NCI-H2107 treated with DMSO at 0.1 percent for 48 hours (cell line): Measurements from ENCODE around the gene LTO1.
A peak's percentile ranks its signal among the peaks of the same experiment; 100 is the strongest.

Source experiments
- DNase-seq: peaks from one replicate; lab custom pipeline; 2025; ENCODE audit not compliant: unreplicated experiment; lab: John Stamatoyannopoulos, UW

LTO1 gene

GRCh38 chr11:69682221-69682620 lies 7.1 kb upstream of the LTO1 start:
- DNase-seq, result no peak

- no peak for DNase-seq
Measured at GRCh38 chr11:69680688-69681087, 5.5 kb upstream of the LTO1 start.

- no peak for DNase-seq
Measured at GRCh38 chr11:69677749-69678148, 2.6 kb upstream of the LTO1 start.

GRCh38 chr11:69674267-69674885 lies 777 bp downstream of the LTO1 start:
- DNase-seq, result no peak

- DNase-seq, result no peak
Measured at GRCh38 chr11:69671734-69672465, 3.3 kb downstream of the LTO1 start.

- DNase-seq, result peak; percentile 50
Measured at GRCh38 chr11:69670158-69670845, 4.9 kb downstream of the LTO1 start.

- DNase-seq, result no peak
Measured at GRCh38 chr11:69669486-69669885, 5.7 kb downstream of the LTO1 start.

- no peak for DNase-seq
Measured at GRCh38 chr11:69667619-69668604, 7.2 kb downstream of the LTO1 start.

GRCh38 chr11:69666752-69667536 lies 8.2 kb downstream of the LTO1 start:
- DNase-seq, result no peak

GRCh38 chr11:69666261-69666660 lies 8.9 kb downstream of the LTO1 start:
- no peak for DNase-seq

- DNase-seq, result no peak
Measured at GRCh38 chr11:69665669-69666068, 9.5 kb downstream of the LTO1 start.

GRCh38 chr11:69664901-69665300 lies 10.3 kb downstream of the LTO1 start:
- no peak for DNase-seq

GRCh38 chr11:69664103-69664775 lies 10.9 kb downstream of the LTO1 start:
- no peak for DNase-seq

- no peak for DNase-seq
Measured at GRCh38 chr11:69663326-69663725, 11.8 kb downstream of the LTO1 start.

- DNase-seq, result no peak
Measured at GRCh38 chr11:69662806-69663205, 12.3 kb downstream of the LTO1 start.

GRCh38 chr11:69662021-69662698 lies 13.0 kb downstream of the LTO1 start:
- no peak for DNase-seq

GRCh38 chr11:69661413-69661715 lies 13.8 kb downstream of the LTO1 start:
- no peak for DNase-seq

GRCh38 chr11:69660001-69660500 lies 15.1 kb downstream of the LTO1 start:
- DNase-seq, result no peak

- DNase-seq, result no peak
Measured at GRCh38 chr11:69659591-69659990, 15.6 kb downstream of the LTO1 start.
